IPS-NIHi11 (cell line): ENCODE results near the gene COQ5.
"Not testable (repeated sequence)": the region's sequence is repeated elsewhere in the genome, so short reads cannot be mapped to it uniquely, and the experiment has no call there.

Experiments used
- DNase-seq: peaks from one replicate; pipeline ENCODE4 v3.0.0; 2012; ENCODE audit warnings: mixed read lengths, low spot score

COQ5 gene

DNA sequence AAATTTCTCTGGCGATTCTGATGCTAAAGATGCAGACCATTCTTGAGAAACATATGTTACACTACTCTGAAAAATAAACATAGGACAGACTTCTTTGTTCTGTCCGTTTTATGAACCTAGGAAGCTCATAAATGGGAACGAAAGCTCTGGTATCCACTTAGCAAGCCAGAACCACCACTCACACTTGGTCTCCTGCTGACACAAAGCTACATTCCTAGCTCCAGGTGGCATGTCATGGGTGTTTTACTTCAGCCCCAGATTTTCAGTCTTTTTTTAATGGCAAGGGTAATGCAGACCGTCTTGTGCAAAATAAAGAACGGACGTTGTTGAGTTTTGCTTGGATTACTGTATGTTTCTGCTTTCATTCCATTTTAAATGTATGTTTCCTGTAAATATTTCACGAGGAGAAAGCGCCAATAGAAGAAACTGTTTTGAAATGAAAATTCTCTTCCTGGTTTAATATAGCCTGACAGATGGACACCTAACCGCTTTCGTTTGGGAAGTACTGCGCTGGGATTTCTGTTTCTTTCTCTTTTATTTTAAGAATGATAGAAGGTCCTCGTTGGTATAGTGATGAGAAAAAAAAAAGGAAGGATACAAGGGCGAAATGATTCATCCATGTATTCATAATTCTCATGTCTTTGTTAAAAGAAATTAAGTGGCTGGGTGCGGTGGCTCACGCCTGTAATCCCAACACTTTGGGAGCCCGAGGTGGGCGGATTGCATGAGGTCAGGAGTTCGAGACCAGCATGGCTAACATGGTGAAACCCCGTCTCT is 871 bp upstream of the COQ5 start:
- peak; percentile 55 for DNase-seq

GRCh38 chr12:120522568-120522967 is 6.4 kb downstream of the COQ5 start:
- DNase-seq: no peak

DNA sequence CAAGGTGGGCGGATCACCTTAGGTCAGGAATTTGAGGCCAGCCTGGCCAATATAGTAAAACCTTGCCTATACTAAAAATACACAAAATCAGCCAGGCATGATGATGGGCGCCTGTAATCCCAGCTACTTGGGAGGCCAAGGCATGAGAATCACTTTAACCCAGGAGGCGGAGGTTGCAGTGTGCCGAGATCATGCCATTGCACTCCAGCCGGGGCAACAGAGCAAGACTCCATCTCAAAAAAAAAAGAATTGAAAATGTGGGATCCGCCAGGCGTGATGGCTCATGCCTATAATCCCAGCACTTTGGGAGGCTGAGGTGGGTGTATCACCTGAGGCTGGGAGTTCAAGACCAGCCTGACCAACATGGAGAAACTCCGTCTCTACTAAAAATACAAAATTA is 9.6 kb downstream of the COQ5 start:
- not testable (repeated sequence) for DNase-seq

DNA sequence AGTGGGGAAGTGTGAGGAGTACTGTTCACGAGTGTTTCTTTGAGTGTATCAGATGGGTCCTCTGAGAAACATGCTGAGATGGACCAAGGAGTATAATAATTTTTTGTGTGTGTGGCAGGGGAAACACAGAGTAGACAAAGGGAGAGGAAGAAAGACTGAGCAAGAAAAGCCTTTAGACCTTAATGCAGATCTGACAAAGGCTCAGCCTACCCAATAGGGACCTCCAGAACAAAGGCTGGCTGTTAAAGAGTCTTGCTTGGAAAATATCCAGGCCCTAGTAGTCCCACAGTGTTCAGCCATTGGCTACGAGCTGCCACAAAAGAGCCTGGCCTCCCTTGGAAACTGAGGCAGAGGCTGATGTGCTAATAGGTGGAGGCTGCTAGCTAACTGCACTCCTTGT is 13.5 kb downstream of the COQ5 start:
- no peak for DNase-seq

GRCh38 chr12:120514002-120514401 is 15.0 kb downstream of the COQ5 start:
- DNase-seq: no peak

DNA sequence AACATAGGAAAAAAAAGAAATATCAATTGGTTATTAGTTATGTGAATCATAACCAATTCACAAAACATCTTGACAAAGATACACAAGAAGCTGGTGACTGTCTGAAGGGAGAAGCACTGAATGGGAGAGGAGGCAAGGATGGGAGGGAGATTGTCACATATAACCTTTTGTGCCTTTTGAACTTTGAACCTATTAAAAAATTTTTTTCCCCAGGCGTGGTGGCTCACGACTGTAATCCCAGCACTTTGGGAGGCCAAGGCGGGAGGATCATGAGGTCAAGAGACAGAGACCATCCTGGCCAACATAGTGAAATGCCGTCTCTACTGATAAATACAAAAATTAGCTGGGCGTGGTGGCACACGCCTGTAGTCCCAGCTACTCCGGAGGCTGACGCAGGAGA is 20.4 kb downstream of the COQ5 start:
- no peak for DNase-seq

- peak; percentile 26 for DNase-seq
These were observed 24.4 kb downstream of the COQ5 start for GRCh38 chr12:120504587-120504986.

- DNase-seq: no peak
These were observed 28.4 kb downstream of the COQ5 start for GRCh38 chr12:120500581-120500980.

DNA sequence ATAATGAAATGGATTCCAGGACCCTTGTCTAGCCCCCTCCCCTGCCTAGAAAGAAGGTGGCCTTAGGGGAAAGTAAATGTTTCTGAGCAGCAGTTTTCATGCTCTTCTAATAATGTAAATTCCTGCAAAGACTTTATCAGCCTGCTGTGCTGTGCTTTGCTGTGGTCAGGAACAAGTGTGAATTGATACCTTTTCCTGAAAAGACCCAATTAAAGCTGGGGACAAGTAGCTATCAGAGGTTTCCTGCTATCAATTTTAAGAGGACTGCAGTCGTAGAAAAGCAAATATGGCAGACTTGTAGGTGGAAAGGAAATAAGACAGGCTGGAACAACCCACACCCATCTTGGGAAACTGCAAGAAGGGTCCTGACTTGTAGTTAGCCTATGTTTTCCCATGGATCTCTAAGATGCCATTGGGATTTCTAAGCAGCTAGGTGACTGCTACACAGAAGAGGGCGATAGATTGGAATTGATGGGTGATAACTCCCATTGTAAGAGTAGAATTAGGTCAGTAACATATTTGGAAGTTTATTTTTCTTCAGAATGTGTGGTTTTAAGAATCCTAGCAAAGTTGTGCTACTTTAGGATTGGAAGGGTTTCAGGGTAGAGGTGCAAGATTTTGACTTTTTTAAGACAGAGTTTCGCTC is 30.0 kb downstream of the COQ5 start:
- no peak for DNase-seq

DNA sequence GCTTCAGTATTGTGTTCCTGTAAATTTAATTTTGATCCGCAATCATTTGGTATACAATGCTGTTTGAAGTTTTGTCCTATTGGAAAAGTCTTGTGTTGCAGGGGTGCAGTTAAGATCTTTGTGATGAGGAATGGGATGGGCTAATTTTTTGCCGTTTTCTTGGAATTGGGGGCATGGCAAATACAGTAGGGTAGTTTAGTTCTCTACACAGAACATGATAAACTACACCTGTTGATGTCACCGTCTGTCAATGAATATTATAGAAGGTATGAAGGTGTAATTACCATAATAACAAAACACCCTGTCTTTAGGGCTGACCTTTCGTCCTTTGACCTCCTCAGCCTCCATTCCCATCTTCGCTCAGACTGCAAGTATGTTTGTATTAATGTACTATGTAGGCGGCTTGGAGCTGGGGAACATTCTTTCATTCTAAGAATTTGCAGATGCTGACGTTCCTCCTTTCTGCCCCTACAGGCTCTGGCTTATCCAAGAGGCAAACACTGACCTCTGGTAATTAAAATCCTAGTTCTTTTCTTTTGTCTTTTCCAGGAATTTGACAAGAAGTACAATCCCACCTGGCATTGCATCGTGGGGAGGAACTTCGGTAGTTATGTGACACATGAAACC is 31.3 kb downstream of the COQ5 start:
- no peak for DNase-seq

GRCh38 chr12:120496413-120497340 is 32.3 kb downstream of the COQ5 start:
- peak; percentile 61 for DNase-seq

DNA sequence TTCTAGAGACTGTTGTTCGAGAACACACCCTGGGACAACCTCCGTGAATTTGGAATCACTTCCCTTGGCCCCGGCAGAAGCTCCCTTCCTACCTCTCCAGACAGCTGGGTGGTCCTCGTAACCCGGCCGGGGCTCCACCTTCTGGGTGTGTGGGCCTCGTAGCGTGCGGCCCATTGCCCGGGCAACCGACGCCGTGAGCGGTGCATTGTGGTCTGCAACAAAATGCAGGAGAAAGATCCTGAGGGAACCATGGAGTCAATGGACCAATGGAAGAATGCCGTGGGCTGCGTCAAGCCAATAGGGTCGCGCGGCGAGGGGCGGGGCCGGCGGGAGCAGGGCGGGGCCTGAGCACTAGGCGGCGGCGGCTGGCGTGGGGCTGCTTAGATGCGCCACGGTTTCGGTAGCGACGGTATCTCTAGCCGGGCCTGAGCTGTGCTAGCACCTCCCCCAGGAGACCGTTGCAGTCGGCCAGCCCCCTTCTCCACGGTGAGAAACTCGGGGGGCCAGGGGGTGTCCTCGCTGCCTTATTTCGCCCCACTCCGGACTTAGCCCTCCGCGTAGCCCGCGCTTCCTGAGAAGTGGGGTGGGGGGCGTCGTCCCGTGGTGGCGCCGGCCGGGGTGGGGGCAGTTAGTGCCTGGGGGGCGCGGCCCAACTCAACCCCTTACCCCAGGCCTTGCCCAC is 33.1 kb downstream of the COQ5 start, which contains the start of gene DYNLL1:
Gene DYNLL1 (plus strand): TSS at position 383 of the 682 bp plus-strand sequence. CDS start 309 bp downstream, outside the sequence.
- DNase-seq: peak; percentile 98

DNA sequence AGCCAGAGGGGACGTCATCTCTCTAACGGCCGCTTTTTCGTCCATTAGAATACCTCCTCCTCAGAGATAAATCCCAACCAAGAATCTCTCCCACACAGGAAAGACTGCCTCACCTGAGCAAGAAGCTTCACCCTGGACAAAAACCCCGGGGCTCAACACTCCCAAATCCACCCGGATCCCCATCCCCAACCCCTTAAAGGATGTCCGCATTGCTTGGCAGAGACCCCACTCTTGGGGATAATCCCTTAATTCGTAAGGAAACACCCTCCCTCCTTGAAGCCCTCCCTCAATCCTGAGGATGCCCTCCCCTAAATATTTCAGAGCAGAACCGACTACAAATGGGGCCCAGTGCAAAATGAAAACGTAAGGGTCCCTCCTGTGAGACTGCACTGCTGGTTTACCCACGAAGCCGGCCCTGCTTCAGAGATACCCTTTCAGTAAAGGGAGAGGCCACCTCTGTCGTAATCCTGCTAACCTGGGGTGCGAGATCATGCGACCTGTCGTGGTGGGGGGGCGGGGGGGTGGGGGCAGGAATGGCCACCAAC is 33.7 kb downstream of the COQ5 start:
- no peak for DNase-seq

GRCh38 chr12:120490833-120491512 is 38.0 kb downstream of the COQ5 start:
- DNase-seq: no peak

DNA sequence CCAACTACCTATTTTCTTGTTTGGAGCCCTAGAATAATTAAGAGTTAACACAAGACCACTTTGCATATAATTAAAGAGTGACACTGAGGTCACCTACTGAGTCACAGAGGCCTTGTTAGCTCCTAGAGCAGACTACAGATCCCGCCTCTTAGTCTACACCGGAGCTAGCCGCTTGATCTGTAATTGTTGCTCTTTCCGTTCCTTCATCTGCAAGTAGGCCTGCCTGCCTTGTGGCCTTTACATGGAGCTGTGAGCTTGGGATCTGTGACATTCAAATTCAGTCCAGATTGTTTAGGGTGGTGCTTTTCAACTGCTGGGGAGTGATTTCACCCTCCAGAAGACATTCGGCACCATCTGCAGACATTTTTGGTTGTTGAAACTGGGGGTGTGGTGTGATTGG is 38.6 kb downstream of the COQ5 start:
- no peak for DNase-seq

GRCh38 chr12:120489018-120489417 is 39.9 kb downstream of the COQ5 start:
- DNase-seq: no peak

GRCh38 chr12:120488057-120488640 is 40.8 kb downstream of the COQ5 start:
- DNase-seq: no peak

- DNase-seq: not testable (repeated sequence)
These were observed 41.4 kb downstream of the COQ5 start for GRCh38 chr12:120487552-120487951.

- no peak for DNase-seq
These were observed 42.7 kb downstream of the COQ5 start for GRCh38 chr12:120485961-120486881.
